GM21381 (cell line): Measurements from ENCODE around the gene CAVIN1.
"Not testable (repeated sequence)": the region's sequence is repeated elsewhere in the genome, so short reads cannot be mapped to it uniquely, and the experiment has no call there.

Experiments
- ATAC-seq: cut with Tn5 transposase; IDR thresholded peaks from one replicate; pipeline ENCODE4 v1.9.1; 2021; ENCODE audit warnings: mild to moderate bottlenecking, moderate library complexity; ENCODE audit not compliant: unreplicated experiment

Gene CAVIN1

GRCh38 chr17:42381898-42382297, 41.2 kb downstream of the CAVIN1 start:
- ATAC-seq = no peak

DNA sequence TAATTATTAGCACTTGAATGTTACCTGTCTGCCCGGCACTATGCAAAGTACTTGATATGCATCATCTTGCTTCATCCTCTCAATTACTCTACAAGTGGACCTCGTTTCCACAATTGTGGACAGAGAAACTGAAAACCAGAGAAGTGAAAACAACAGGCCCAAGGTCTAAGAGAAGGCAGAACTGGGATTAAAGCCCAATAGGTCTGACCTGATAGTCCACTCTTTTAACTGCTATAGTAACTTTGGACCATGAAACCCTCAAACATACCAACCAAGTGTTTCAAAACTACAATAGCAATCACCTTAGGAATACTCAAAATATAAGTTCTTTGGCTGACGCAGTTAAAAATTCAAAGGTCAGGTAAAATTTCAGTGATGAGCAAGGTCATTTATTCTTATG, 42.1 kb downstream of the CAVIN1 start:
- no peak for ATAC-seq

GRCh38 chr17:42378959-42379594, 44.0 kb downstream of the CAVIN1 start:
- ATAC-seq = no peak

- ATAC-seq = no peak
Observed at GRCh38 chr17:42378359-42378958, 44.6 kb downstream of the CAVIN1 start.

GRCh38 chr17:42373896-42374295, 49.2 kb downstream of the CAVIN1 start:
- no peak for ATAC-seq

DNA sequence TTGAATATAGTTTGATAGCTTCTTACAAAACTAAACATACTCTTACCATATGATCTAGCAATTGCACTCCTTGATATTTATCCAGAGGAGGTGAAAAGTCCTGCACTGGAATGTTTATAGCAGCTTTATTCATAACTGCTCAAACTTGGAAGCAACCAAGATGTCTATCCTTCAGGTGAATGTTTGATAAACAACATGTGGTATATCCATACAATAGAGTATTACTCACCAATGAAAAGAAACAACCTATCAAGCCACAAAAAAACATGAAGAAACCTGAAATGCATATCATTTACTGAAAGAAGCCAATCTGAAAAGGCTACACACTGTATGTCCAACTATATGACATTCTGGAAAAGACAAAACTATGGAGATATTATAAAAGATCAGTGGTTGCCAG, 50.9 kb downstream of the CAVIN1 start:
- ATAC-seq = no peak

DNA sequence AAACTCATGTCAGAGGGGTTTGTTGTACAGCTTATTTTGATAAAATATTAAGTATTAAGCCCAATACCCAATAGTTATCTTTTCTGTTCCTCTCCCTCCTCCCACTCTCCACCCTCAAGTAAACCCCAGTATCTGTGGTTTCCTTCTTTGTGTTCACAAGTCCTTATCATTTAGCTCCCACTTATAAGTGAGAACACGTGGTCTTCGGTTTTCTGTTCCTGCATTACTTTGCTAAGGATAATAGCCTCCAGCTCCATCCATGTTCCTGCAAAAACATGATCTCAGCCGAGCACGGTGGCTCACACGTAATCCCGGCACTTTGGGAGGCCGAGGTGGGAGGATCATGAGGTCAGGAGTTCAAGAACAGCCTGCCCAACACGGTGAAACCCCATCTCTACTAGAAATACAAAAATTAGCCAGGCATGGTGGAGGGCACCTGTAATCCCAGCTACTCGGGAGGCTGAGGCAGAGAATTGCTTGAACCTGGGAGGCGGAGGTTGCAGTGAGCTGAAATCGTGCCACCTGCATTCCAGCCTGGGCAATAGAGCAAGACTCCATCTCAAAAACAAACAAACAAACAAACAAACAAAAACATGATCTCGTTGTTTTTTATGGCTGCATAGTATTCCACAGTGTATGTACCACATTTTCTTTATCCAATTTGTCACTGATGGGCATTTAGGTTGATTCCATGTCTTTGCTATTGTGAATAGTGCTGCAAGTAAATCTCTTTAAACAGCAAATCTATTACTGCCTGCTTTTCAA, 54.1 kb downstream of the CAVIN1 start:
- ATAC-seq = not testable (repeated sequence)

GRCh38 chr17:42368310-42368709, 54.7 kb downstream of the CAVIN1 start:
- not testable (repeated sequence) for ATAC-seq

- not testable (repeated sequence) for ATAC-seq
Observed at GRCh38 chr17:42366176-42367023, 56.7 kb downstream of the CAVIN1 start.

DNA sequence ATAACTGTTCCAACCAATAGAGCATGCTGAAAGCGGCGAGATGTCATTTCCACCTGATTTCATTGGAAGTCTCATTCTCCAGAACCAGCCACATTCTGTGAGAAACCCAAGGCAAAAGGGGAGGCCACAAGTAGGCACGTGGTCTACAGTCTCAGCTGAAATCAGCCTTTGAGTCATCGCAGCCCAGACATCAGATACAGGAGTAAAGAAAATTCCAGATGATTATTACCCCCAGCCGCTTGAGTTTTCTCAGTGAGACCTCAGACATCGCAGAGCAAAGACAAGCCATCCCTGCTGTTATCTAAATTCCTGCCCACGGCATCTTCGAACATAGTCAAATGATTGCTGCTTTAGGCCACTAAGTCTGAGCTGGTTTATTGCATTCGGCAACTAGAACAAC, 57.9 kb downstream of the CAVIN1 start:
- ATAC-seq = no peak

DNA sequence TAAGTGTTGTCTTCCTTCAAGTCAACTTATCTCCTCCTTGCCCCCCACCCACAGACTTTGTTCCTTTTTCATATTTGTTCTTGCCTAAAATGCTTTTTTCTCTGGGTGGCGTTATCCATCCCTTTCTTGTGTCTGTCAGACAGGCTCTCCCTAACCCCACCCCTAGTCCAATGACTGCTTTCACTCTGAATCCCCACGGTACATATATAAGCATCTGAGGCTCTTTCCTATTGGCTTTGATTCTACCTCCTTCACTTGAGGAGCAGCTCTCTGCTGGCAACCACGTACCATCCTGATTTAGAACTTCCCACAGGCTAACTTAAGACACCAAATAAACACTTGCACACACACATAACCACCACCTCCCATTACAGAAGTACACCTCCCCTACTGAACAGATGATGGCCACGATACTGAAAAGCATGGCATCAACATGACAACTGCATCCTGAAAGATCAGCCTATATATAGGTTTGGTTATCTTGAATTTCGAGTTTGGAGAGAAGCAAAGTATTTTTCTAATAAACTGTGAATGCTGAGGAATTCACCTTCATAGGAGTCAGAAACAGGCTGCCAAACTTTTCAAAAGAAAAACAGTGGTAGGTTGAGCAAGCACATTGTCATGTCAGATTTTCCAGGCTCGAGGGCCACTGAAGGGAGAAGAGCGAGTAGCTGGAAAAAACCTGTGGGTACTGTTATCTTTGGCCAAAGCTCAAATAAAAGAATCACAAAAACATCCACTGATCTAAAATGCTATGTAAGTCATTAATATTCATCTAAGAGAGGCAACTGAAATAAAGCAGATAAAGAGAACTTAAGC, 59.1 kb downstream of the CAVIN1 start:
- ATAC-seq = no peak

- ATAC-seq = no peak
Observed at GRCh38 chr17:42363231-42363630, 59.8 kb downstream of the CAVIN1 start.

DNA sequence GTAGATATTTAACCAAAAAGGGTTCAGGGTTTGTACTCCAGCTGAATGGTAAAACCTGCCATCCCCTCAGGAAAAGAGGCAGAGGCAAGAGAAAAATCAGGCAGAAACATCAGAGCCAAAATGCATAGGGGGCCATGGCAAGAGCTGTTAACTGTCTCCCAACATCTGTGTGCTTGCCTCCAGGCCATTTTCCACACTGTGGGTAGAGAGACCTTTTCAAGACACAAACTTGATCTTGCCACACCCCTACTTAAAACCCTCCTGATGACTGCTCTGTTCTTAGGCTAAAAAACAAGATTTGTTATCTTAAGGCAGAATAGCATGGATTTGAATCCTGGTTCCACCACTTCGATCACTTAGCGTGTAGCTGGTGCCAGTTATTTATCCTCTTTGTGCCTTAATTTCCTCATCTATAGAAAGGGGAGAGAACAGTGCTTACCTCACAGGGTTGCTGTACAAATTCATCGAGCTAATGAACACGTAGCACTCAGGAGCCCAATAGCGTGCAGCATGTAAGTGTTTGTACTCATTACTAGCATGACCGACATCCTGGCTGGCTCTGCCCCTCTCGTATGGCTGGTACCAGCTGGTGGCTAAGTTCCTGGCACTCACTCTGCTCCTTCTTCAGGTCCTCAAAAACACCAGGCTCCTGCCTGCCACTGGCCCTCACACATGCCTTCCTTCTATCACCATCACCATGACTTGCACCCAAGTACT, 60.7 kb downstream of the CAVIN1 start:
- ATAC-seq = no peak

GRCh38 chr17:42361781-42362186, 61.3 kb downstream of the CAVIN1 start:
- ATAC-seq = no peak

GRCh38 chr17:42360388-42360787, 62.7 kb downstream of the CAVIN1 start:
- ATAC-seq = not testable (repeated sequence)

- no peak for ATAC-seq
Observed at GRCh38 chr17:42359133-42359532, 63.9 kb downstream of the CAVIN1 start.

DNA sequence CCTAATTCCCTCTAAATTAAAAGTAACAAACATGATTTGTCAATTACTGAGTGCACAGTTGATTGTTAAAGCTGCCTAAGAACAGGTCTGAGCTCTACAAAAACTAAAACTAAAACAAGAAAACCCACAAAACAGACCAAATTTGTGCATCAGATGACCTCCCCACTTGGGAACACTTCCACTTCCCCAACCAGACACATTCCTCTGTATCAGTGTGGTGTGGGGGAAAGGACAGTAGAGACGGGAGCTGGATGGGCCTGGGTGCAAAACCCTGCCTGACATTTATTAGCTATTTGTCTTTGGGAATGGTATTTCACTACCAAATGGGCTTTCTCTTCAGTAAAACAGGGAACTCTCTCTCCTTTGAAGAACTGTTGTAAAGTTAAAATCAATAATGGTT, 64.6 kb downstream of the CAVIN1 start:
- ATAC-seq = no peak

GRCh38 chr17:42354956-42355843, 67.9 kb downstream of the CAVIN1 start:
- ATAC-seq = no peak
